GM12878 (cell line): ENCODE measurements around the gene LRRC41.

Source experiments
- PAX5 ChIP-seq: IDR thresholded peaks from 2 replicates; pipeline ENCODE4 v1.6.1; 2011; ENCODE audit warnings: low read depth, low read length, borderline replicate concordance
- RBBP5 ChIP-seq: fragments of 200-600 bp; sonication (generic); conservative IDR thresholded peaks from 2 replicates; pipeline ENCODE4 v1.6.1; 2016
- ZSCAN29 ChIP-seq: fragments of 450-650 bp; IDR thresholded peaks from 2 replicates; pipeline ENCODE4 v1.6.1; 2017; ENCODE audit warnings: mild to moderate bottlenecking, moderate library complexity
- TF ChIP-seq, protein P1 (sequence below), 3 experiments: IDR thresholded peaks in 2 of 3; conservative IDR thresholded peaks in 1 of 3; 2 replicates each; pipeline ENCODE4 v1.5.1; 2011; ENCODE audit warnings: low read depth in 3 of 3, low read length in 3 of 3, mild to moderate bottlenecking in 3 of 3, control low read depth in 2 of 3, moderate library complexity in 2 of 3, inconsistent platforms in 1 of 3, mixed read lengths in 1 of 3; ENCODE audit not compliant: control insufficient read depth in 2 of 3, insufficient read depth in 1 of 3; ENCODE audit errors: extremely low read depth in 1 of 3

DNA sequence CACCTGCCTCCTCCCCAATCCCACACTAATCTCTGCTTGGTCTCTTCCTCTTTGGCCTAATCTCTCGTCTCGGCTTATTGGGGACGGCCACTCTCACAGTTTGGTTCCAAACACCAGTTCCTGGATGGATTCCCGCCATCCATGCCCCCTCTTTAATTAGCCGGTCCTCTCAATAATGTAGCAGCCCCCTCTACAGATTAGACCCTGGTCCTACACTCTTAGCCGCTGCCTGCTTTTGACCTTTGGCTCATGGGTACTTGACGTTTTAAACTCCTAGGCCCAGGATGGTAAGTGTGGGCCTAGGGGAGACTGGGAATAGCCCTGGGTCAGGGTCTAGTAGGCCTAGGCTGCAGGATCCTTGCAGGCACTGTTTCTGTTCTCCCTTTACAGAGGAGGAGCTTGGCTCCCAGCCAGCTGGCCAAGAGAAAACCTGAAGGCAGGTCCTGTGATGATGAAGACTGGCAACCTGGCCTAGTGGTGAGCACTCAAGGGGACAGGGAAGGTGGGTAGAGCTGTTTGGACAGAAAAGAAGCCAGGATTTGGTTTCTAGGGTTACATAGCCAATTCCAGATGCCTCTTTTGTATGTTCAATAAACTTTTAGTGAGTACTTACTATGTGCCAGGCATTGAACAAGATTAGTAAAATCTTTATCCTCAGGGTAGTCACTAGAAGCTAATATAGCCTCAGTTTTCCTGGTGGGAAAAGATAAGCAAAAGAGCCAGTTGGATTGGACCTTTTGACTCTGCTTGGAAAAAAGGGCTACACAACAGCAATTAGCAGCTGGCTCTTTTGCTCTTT lies 55.1 kb downstream of the LRRC41 start:
- TF ChIP-seq, protein P1, sequence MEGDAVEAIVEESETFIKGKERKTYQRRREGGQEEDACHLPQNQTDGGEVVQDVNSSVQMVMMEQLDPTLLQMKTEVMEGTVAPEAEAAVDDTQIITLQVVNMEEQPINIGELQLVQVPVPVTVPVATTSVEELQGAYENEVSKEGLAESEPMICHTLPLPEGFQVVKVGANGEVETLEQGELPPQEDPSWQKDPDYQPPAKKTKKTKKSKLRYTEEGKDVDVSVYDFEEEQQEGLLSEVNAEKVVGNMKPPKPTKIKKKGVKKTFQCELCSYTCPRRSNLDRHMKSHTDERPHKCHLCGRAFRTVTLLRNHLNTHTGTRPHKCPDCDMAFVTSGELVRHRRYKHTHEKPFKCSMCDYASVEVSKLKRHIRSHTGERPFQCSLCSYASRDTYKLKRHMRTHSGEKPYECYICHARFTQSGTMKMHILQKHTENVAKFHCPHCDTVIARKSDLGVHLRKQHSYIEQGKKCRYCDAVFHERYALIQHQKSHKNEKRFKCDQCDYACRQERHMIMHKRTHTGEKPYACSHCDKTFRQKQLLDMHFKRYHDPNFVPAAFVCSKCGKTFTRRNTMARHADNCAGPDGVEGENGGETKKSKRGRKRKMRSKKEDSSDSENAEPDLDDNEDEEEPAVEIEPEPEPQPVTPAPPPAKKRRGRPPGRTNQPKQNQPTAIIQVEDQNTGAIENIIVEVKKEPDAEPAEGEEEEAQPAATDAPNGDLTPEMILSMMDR (IDR thresholded peaks at IDR 0.05 in 2 of 3, conservative IDR thresholded peaks at IDR 0.05 in 1 of 3; ENCODE audit: control insufficient read depth in 2 of 3, extremely low read depth in 1 of 3, insufficient read depth in 1 of 3, low read depth in 3 of 3, low read length in 3 of 3) = 0 out of 6 replicates have a peak, but pooled peaks of 1 of the 3 experiments have one; percentile 9
- TF ChIP-seq RBBP5 = no peak
- no peak for TF ChIP-seq PAX5
- TF ChIP-seq ZSCAN29 = no peak
